H9 (cell line): Measurements from ENCODE around the gene SH3PXD2B. TPM values are rescaled to one million over a fixed set of nuclear protein-coding genes. Genes with fewer than 3 reads are reported as not detected.

Experiments
- DNase-seq: peaks from one replicate; pipeline ENCODE4 v3.0.0-alpha.2; 2017
- H2AFZ ChIP-seq: one replicate; pipeline ENCODE4 v1.6.1; 2013; ENCODE audit warnings: mild to moderate bottlenecking, low read length, control low read depth, moderate library complexity
- H2AK5ac ChIP-seq: 2 replicates; pipeline ENCODE4 v1.6.1; 2013; ENCODE audit warnings: low read length, control low read depth, mixed read lengths; ENCODE audit not compliant: insufficient read length
- H2BK120ac ChIP-seq: one replicate; pipeline ENCODE4 v1.6.1; 2013; ENCODE audit warnings: low read depth, mild to moderate bottlenecking, low read length, control low read depth, inconsistent platforms; ENCODE audit not compliant: poor library complexity, severe bottlenecking
- H2BK12ac ChIP-seq: 2 replicates; pipeline ENCODE4 v1.6.1; 2013; ENCODE audit warnings: low read length, control low read depth, mixed read lengths, low read depth; ENCODE audit not compliant: insufficient read length
- H2BK15ac ChIP-seq: 2 replicates; pipeline ENCODE4 v1.6.1; 2013; ENCODE audit warnings: low read depth, low read length, control low read depth
- H2BK20ac ChIP-seq: one replicate; pipeline ENCODE4 v1.6.1; 2013; ENCODE audit warnings: low read depth, mild to moderate bottlenecking, low read length, control low read depth, inconsistent platforms; ENCODE audit not compliant: poor library complexity, severe bottlenecking
- H2BK5ac ChIP-seq: 2 replicates; pipeline ENCODE4 v1.6.1; 2013; ENCODE audit warnings: low read length, control low read depth, mixed read lengths; ENCODE audit not compliant: insufficient read length
- H3K14ac ChIP-seq: 2 replicates; pipeline ENCODE4 v1.6.1; 2013; ENCODE audit warnings: low read length, control low read depth; ENCODE audit not compliant: insufficient read depth
- H3K18ac ChIP-seq: 2 replicates; pipeline ENCODE4 v1.6.1; 2013; ENCODE audit warnings: low read depth, mild to moderate bottlenecking, mixed read lengths, low read length, control low read depth; ENCODE audit not compliant: insufficient read length
- H3K23ac ChIP-seq: 2 replicates; pipeline ENCODE4 v1.6.1; 2013; ENCODE audit warnings: low read length, control low read depth, mixed read lengths, low read depth; ENCODE audit not compliant: insufficient read length
- H3K23me2 ChIP-seq: 2 replicates; pipeline ENCODE4 v1.6.1; 2013; ENCODE audit warnings: low read depth, mild to moderate bottlenecking, mixed read lengths, low read length, control low read depth; ENCODE audit not compliant: insufficient read length, poor library complexity, severe bottlenecking
- H3K27ac ChIP-seq: 2 replicates; pipeline ENCODE4 v1.5.1; 2013; ENCODE audit warnings: low read length, control low read depth, mixed read lengths, low read depth; ENCODE audit not compliant: insufficient read length
- H3K27me3 ChIP-seq: 2 replicates; pipeline ENCODE4 v1.6.1; 2013; ENCODE audit warnings: low read length, control low read depth, inconsistent platforms; ENCODE audit not compliant: insufficient read depth
- H3K4ac ChIP-seq: 2 replicates; pipeline ENCODE4 v1.6.1; 2013; ENCODE audit warnings: low read depth, mild to moderate bottlenecking, control low read depth, inconsistent platforms, low read length, moderate library complexity
- H3K4me1 ChIP-seq: 2 replicates; pipeline ENCODE4 v1.6.1; 2013; ENCODE audit warnings: low read length, control low read depth, inconsistent platforms; ENCODE audit not compliant: insufficient read depth
- H3K4me2 ChIP-seq: 2 replicates; pipeline ENCODE4 v1.6.1; 2013; ENCODE audit warnings: low read length, control low read depth, mixed read lengths; ENCODE audit not compliant: insufficient read length, insufficient read depth
- H3K56ac ChIP-seq: 2 replicates; pipeline ENCODE4 v1.6.1; 2013; ENCODE audit warnings: low read depth, mild to moderate bottlenecking, mixed read lengths, low read length, control low read depth; ENCODE audit not compliant: insufficient read length
- H3K79me1 ChIP-seq: 2 replicates; pipeline ENCODE4 v1.6.1; 2013; ENCODE audit warnings: low read depth, mild to moderate bottlenecking, moderate library complexity, low read length, control low read depth, inconsistent platforms; ENCODE audit not compliant: insufficient read depth, poor library complexity, severe bottlenecking
- H3K79me2 ChIP-seq: 2 replicates; pipeline ENCODE4 v1.6.1; 2013; ENCODE audit warnings: low read length, control low read depth, inconsistent platforms; ENCODE audit not compliant: insufficient read depth
- H3K9ac ChIP-seq: 2 replicates; pipeline ENCODE4 v1.6.1; 2013; ENCODE audit warnings: low read length, control low read depth, mixed read lengths; ENCODE audit not compliant: insufficient read length; ENCODE audit errors: extremely low read depth
- H3K9me3 ChIP-seq: one replicate; pipeline ENCODE4 v1.6.1; 2013; ENCODE audit warnings: low read depth, low read length, inconsistent platforms; ENCODE audit not compliant: control insufficient read depth
- H3T11ph ChIP-seq: one replicate; pipeline ENCODE4 v1.6.1; 2013; ENCODE audit warnings: mild to moderate bottlenecking, low read length, control low read depth, inconsistent platforms
- H4K20me1 ChIP-seq: one replicate; pipeline ENCODE4 v1.6.1; 2013; ENCODE audit not compliant: control insufficient read depth, insufficient read length, insufficient read depth
- H4K5ac ChIP-seq: 2 replicates; pipeline ENCODE4 v1.6.1; 2013; ENCODE audit warnings: low read depth, mild to moderate bottlenecking, mixed read lengths, low read length, control low read depth; ENCODE audit not compliant: insufficient read length
- H4K8ac ChIP-seq: replicated peaks from 2 replicates; pipeline ENCODE4 v1.6.1; 2013; ENCODE audit warnings: low read length, control low read depth, mixed read lengths, low read depth; ENCODE audit not compliant: insufficient read length
- H4K91ac ChIP-seq: 2 replicates; pipeline ENCODE4 v1.6.1; 2013; ENCODE audit warnings: low read depth, mild to moderate bottlenecking, moderate library complexity, mixed read lengths, low read length, control low read depth; ENCODE audit not compliant: insufficient read length
- H3K27ac Mint-ChIP-seq, 3 experiments: 2 replicates in 2 of 3; 3 replicates in 1 of 3; pipeline ENCODE4 v1.8.0; 2020 to 2021; ENCODE audit warnings: mixed read lengths in 3 of 3, mild to moderate bottlenecking in 1 of 3, moderate library complexity in 1 of 3
- H3K27me3 Mint-ChIP-seq: 2 replicates; pipeline ENCODE4 v1.8.0; 2021; ENCODE audit warnings: low read depth, mild to moderate bottlenecking, moderate library complexity, mixed read lengths
- H3K36me3 Mint-ChIP-seq, 3 experiments: 2 replicates in 2 of 3; 3 replicates in 1 of 3; pipeline ENCODE4 v1.8.0; 2020 to 2021; ENCODE audit warnings: low read depth in 3 of 3, mixed read lengths in 3 of 3; ENCODE audit not compliant: insufficient read depth in 1 of 3
- H3K4me1 Mint-ChIP-seq, 2 experiments: 2 replicates each; pipeline ENCODE4 v1.8.0; 2020; ENCODE audit warnings: mixed read lengths in 2 of 2
- H3K4me3 Mint-ChIP-seq, 2 experiments: 2 replicates in 1 of 2; 3 replicates in 1 of 2; pipeline ENCODE4 v1.8.0; 2020 to 2021; ENCODE audit warnings: mild to moderate bottlenecking in 2 of 2, mixed read lengths in 2 of 2, moderate library complexity in 1 of 2
- H3K9me3 Mint-ChIP-seq, 2 experiments: 2 replicates in 1 of 2; 3 replicates in 1 of 2; pipeline ENCODE4 v1.8.0; 2020; ENCODE audit warnings: mild to moderate bottlenecking in 2 of 2, mixed read lengths in 2 of 2, moderate library complexity in 1 of 2
- CTCF ChIP-seq: fragments of 200-600 bp; sonication (generic); conservative IDR thresholded peaks from 3 replicates; pipeline ENCODE4 v1.8.0; 2021; ENCODE audit warnings: antibody characterized with exemption, mild to moderate bottlenecking
- WGBS: extraction: QIAGEN DNeasy Blood & Tissue Kit; methylation state at CpG from one replicate; pipeline ENCODE4 v1.1.7; 2013; ENCODE audit warnings: missing lambda C conversion rate, low lambda C conversion rate, mixed read lengths; ENCODE audit not compliant: insufficient read length; ENCODE audit errors: extremely low coverage; 5-methylcytosine and 5-hydroxymethylcytosine counted together
- total RNA-seq: library from RNA; stranded (reverse); gene quantifications from 2 replicates; pipeline ENCODE4 v1.2.1, GENCODE V29; 2021

Gene SH3PXD2B
- total RNA-seq, 1 experiment from 2014 or later, result 49.0 TPM

- Histone ChIP-seq H4K8ac (no peak overlapping the region), H3K18ac (peak overlapping the region; percentile 66), H3K27ac (no peak overlapping the region), H4K20me1 (no peaks in the 10 kb centered on the region), H3K14ac (peak overlapping the region; percentile 30; the same call in 1 of the 2 replicates), H3K27me3 (no peaks in the 10 kb centered on the region), H4K5ac (no peak overlapping the region), H2AK5ac (no peak overlapping the region), H3K4ac (no peak overlapping the region), H3K23me2 (peaks cover 8% of the 10 kb centered on the region), H2BK12ac (no peak overlapping the region), H2AFZ (no peak overlapping the region), H2BK5ac (no peak overlapping the region), H4K91ac (no peak overlapping the region), H3K4me1 (0 out of 2 replicates have a peak, but pooled peaks cover 2% of the 10 kb centered on the region), H3K4me2 (peak overlapping the region; percentile 60), H3T11ph (no peak overlapping the region), H2BK120ac (no peak overlapping the region), H3K23ac (no peak overlapping the region), H3K79me2 (peaks cover 4% of the 10 kb centered on the region; the same call in 1 of the 2 replicates), H3K79me1 (peaks cover 2% of the 10 kb centered on the region), H2BK20ac (no peak overlapping the region), H3K9ac (peak overlapping the region; percentile 51), H3K56ac (no peak overlapping the region), H2BK15ac (no peak overlapping the region), H3K9me3 (no peaks in the 10 kb centered on the region)
- H3K4me3 Mint-ChIP-seq, result peak overlapping the region; percentile 83 to 85
- TF ChIP-seq CTCF, result no peak
- H3K4me1 Mint-ChIP-seq, result peaks cover 42 to 65% of the 10 kb centered on the region in 2 experiments
- peaks cover 2% of the 10 kb centered on the region for H3K27me3 Mint-ChIP-seq
- no CpG with 5 or more reads among the region's 35 CpGs for WGBS
- H3K36me3 Mint-ChIP-seq, result peaks cover 3 to 24% (median 6%) of the 10 kb centered on the region in 3 experiments; a peak in 6 of 7 replicates
- H3K27ac Mint-ChIP-seq, result peak overlapping the region in 1 of 3 experiments; percentile 89; a peak in 2 of 7 replicates
- peaks cover 0 to 3% of the 10 kb centered on the region in 2 experiments; a peak in 1 of 5 replicates for H3K9me3 Mint-ChIP-seq
- DNase-seq, result peak; percentile 61
Measured at GRCh38 chr5:172453986-172454357, 353 bp downstream of the SH3PXD2B start.
